GM23338 (cell line): Measurements from ENCODE around the gene INHBC.

Experiments
- EZH2 ChIP-seq: fragments of 200-600 bp; sonication (generic); IDR thresholded peaks from one replicate; pipeline ENCODE4 v1.8.0; 2017; ENCODE audit warnings: antibody characterized with exemption, mild to moderate bottlenecking, low read depth; ENCODE audit not compliant: unreplicated experiment
- POLR2AphosphoS5 ChIP-seq: IDR thresholded peaks from 2 replicates; pipeline ENCODE4 v1.6.1; 2016; ENCODE audit warnings: antibody characterized with exemption, low read depth
- TF ChIP-seq, protein P1 (sequence below), 2 experiments: fragments of 200-600 bp in 1 of 2; sonication (generic) in 1 of 2; conservative IDR thresholded peaks; 2 replicates each; pipeline versions ENCODE4 v1.5.1 to v1.6.1; 2016 to 2017; ENCODE audit warnings: antibody characterized with exemption in 2 of 2, low read depth in 2 of 2, mild to moderate bottlenecking in 2 of 2, moderate library complexity in 1 of 2

DNA sequence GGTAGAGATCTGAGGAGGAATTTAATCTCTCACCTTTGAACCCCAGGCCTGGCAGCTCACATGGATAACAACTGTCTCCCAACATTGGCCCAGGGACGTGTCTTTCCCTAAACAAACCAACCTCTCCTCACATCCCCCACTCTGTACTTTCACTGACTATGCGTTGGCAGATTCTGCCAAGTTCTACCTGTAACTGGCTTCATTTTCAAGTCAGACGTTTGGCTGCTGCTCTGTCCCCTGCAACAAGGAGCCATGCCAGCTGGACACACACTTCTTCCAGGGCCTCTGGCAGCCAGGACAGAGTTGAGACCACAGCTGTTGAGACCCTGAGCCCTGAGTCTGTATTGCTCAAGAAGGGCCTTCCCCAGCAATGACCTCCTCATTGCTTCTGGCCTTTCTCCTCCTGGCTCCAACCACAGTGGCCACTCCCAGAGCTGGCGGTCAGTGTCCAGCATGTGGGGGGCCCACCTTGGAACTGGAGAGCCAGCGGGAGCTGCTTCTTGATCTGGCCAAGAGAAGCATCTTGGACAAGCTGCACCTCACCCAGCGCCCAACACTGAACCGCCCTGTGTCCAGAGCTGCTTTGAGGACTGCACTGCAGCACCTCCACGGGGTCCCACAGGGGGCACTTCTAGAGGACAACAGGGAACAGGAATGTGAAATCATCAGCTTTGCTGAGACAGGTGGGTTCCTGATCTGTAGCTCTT lies at the start of gene INHBC:
- TF ChIP-seq POLR2AphosphoS5 (no peak), EZH2 (no peak)
- TF ChIP-seq, protein P1, sequence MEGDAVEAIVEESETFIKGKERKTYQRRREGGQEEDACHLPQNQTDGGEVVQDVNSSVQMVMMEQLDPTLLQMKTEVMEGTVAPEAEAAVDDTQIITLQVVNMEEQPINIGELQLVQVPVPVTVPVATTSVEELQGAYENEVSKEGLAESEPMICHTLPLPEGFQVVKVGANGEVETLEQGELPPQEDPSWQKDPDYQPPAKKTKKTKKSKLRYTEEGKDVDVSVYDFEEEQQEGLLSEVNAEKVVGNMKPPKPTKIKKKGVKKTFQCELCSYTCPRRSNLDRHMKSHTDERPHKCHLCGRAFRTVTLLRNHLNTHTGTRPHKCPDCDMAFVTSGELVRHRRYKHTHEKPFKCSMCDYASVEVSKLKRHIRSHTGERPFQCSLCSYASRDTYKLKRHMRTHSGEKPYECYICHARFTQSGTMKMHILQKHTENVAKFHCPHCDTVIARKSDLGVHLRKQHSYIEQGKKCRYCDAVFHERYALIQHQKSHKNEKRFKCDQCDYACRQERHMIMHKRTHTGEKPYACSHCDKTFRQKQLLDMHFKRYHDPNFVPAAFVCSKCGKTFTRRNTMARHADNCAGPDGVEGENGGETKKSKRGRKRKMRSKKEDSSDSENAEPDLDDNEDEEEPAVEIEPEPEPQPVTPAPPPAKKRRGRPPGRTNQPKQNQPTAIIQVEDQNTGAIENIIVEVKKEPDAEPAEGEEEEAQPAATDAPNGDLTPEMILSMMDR (conservative IDR thresholded peaks at IDR 0.05; ENCODE audit: low read depth in 2 of 2): no peak
